GM19099 (cell line): ENCODE results near the gene ELOF1.

Experiments
- POLR2A ChIP-seq: IDR thresholded peaks from 3 replicates; pipeline ENCODE4 v1.6.1; 2011; ENCODE audit warnings: low read depth; ENCODE audit not compliant: insufficient read length; ENCODE audit errors: extremely low read depth

Gene ELOF1

DNA sequence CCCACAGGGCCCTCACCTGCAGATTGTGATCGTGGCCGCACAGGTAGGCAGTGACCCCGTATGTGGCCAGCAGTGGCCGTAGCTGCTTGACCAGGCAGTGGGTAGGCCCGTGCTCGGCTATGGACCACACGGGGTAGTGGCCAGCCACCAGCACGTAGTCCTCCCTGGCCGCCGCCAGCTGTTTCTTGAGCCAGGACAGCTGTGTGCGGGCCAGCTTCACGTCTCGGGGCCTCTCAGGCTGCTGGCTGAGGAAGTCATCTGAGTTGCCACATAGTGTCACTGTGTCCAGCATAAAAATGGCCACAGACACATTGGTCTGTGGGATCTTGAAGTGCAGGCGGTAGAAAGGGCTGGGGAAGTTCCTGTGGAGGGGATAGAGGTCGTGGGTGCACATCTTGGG lies 17.2 kb upstream of the ELOF1 start:
- TF ChIP-seq POLR2A, result no peak

DNA sequence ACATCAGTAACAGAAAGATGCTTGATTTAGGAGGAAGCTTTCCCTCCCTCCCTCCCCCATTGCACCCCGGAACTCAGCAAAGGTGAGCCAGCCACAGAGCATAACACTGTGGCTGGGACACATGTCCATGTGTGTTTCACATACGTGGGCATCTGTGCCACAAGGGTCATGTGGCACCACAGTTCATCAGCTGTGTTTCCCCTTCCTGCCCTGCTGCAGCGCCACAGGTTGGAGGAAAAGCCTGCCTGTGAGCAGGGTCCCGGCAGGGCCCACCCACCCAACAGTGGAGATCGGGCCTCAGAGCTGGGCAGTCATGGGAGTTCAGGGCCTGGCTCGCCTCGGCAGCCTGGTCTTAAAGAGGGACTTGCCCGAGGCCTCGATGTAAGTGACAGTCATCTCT lies 15.7 kb upstream of the ELOF1 start:
- TF ChIP-seq POLR2A, result no peak

DNA sequence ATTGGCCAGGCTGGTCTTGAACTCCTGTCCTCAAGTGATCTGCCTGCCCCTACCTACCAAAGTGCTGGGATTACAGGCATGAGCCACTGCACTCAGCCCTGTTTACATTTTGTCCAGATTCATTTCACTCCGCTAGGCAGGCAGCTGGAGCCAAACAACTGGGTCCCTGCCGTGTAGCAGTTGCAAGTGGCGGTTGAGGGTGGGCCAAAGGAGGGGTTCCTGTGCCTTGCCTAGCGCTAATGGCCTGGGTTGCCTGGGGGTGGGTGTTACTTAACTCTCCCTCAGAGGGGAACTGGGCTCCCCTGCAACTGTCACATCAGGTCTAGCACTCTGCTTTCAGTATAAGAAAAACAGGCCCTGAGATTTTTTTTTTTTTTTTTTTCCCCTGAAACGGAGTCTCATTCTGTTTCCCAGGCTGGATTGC lies 11.0 kb upstream of the ELOF1 start:
- TF ChIP-seq POLR2A, result no peak

DNA sequence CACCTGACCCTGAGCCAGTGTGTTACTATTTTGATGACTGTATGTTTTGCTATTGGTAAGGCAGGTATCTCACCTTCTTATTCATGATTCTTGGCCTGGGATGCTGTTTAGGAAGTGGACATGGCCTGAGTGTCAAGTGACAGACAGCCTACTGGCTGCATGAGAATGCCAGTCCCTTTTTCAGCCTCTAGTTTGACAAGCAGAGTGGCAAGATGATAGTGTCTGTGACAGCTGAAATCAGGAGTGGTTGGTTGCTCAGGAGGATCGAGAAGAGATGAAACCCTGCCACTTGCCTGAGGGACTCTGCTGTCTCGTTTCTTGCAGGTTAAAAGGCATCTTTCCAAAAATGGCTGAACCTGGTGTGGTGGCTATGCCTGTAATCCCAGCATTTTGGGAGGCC lies 7.1 kb upstream of the ELOF1 start:
- TF ChIP-seq POLR2A, result no peak

DNA sequence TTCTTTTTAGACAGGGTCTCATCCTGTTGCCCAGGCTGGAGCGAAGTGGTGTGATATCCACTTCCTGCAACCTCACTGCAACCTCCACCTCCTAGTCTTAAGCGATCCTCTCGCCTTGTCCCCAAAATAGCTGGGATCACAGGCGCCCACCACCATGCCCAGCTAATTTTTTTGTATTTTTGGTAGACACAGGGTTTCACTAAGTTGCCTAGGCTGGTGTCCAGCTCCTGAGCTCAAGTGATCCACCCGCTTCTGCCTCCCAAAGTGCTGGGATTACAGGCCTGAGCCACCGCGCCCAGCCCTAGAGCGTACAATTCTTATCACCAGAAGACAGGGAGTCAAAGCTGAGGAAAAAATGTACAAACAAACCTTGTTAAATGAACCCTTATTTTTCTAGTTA lies 4.5 kb upstream of the ELOF1 start:
- TF ChIP-seq POLR2A, result no peak

DNA sequence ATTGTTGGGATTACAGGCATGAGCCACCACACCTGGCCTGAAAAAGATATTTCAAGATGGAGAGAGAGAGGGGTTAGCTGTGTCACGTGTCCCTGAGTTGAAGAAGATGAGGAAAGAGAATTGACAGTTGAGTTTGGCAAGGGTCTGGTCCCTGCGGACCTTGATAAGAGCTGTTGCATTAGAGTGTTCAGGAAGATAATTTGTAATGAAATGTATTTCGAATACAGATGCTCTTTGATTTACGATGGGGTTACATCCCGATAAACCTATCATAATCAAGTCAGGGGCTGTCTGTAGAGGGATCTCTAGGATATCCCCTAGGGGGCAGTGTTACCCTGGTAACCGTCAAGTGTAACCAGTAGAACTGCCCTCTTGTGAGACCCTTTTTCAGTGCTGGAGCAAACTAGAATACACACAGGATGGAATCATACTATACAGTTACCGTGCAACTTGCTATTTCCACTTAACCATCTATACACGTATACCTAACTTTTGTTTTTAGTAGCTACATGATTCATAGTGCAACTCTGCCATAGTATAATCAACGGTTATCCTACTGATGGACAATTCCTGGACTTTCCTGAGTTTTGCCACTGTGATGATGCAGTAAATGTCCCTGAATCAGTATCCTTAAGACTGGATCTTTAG lies 1.5 kb upstream of the ELOF1 start:
- TF ChIP-seq POLR2A, result no peak

DNA sequence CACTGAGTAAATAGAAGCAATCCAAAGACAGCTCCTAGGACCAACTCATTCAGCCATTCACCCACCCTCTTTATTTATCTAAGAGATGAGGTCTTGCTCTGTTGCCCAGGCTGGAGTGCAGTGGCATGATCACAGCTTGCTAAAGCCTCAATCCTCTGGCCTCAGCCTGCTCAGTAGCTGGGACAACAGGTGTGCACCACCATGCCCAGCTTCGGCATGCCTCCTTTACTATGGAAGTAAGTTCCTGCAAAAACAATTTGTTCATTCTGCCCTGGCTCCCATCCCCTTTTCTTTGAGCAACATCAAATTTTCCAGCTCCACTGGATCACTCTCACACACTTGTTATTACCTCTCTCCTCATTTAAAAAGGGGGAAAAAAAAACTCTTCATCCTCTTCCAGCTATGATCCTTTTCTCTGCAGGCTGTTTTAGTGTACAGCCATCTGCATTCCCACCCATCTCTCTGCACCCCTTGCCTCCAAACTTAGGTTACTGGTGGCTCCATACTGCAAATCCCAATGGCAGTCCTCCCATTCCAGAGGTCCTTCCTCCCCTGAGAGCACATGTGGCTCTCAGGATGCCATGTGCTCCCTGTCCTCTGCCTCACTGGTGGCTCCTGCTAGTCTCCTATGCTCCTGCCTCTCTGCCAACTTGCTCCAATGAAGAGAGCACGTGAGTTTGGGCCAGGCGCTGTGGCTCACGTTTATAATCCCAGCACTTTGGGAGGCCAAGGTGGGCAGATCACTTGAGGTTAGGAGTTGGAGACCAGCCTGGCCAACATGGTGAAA lies 2.2 kb downstream of the ELOF1 start:
- TF ChIP-seq POLR2A, result no peak

DNA sequence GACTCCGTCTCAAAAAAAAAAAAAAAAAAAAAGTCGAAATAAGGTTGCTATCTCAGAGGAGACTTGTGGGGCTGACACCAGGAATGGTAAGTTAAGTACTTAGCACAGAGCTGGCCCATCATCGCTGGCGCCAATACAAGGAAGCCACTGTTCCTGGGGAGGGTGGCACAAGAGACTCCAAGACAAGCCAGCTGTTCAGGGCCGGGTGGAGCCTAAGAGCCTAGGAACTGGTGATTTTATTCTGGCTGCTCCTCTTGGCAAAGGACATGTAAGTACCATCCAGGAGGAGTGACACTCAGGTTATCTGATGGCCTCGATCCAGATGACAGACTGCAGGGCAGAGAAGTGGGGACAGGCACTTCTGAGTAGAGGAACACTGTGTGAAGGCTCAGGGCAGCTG lies 3.8 kb downstream of the ELOF1 start:
- no peak for TF ChIP-seq POLR2A

DNA sequence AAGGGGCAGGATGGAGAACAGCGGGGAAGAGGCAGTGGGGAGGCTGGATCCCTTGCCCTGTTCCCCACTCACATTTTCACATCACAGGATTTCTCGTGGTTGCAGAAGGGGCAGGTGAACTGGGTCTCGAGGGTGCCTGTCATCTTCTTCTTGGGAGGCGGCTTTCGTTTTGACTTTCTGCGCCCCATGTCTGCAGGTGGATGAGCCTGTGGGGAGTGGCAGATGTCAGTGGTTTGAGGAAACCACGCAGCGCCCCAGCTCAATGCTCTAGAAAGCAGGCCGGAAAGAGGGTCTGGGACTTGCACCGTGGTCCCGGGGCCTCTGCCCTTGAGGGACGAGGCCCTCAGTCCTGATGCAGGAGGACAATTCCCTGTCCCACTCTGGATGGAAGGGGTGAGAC lies 4.9 kb downstream of the ELOF1 start:
- TF ChIP-seq POLR2A, result no peak

DNA sequence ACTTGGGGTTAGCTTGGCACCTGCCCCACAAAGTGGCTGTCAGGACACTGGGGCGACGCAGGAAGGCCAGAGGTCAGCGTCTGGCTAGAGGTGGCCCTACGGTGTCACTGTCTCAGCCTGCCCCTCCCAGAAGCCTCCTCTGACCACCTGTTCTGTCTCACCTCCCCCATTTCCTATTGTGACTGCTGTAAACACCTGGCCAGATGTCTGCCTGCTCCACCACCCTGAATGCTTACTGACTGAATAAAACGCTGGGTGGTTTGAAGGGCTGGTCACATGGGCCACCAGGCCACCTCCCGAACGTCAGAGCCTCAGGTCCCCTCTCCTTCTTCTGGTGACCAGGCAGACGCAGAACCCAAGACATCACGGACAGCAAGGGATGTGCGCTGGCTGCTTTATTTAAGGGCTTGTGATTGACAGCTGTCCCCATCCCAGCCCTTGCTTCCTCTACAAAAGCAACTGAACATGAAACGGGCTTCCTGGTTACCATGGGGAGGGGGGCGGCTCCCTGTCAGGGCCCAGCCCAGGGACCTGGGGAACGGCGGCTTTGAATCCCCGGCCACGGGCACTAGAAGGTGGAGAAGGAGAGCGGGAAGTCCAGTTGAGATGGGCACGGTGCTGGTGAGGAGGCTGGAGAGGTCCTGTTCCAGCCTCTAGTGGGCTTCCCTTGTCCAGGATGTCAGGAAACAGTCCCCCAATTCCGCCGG lies 6.2 kb downstream of the ELOF1 start:
- no peak for TF ChIP-seq POLR2A

DNA sequence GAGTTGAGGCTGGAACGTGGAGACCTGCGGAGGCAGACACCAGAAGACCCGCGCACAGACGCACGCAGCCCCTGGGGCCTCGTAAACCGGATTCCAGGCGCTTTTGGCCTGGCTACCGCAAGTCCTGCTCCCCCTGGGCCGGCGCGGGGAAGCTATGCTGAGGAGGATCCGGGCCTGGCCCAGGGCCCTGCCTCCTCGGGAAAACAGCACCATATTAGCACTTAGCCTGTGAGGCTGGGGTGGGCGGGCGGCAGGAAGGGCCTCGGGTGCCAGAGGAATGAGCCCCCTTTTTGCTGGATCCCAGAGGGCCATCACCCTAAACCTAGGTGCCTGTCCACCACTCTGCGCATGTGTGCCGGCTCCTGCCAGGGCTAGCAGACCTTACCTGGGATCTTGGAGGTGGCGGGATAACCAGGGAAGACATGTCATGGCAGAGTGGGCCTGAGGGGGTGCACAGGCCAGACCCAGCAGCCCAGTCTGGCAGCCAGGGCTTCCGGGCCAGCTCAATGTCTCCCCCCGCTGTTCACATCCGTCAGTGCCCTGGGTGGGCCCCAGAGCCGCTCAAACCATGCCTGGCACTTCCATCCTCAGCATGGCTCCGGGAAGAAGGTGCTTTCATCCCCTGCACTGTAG lies 7.3 kb downstream of the ELOF1 start:
- TF ChIP-seq POLR2A, result no peak

DNA sequence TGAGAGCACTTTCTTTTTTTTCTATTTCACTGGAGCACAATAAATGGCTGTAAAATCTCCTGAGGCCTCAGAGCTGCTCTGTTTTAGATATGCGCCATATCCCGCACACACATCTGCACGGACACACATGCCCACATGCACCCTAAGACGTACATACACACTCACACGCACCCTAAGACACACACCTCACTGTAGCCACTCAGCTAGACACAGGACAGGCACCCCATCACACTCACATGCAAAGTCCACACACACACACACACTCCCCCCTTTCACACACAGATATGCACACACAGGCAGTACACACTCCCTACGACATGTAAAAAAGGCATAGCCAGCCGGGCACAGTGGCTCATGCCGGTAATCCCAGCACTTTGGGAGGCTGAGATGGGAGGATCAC lies 8.8 kb downstream of the ELOF1 start:
- no peak for TF ChIP-seq POLR2A

DNA sequence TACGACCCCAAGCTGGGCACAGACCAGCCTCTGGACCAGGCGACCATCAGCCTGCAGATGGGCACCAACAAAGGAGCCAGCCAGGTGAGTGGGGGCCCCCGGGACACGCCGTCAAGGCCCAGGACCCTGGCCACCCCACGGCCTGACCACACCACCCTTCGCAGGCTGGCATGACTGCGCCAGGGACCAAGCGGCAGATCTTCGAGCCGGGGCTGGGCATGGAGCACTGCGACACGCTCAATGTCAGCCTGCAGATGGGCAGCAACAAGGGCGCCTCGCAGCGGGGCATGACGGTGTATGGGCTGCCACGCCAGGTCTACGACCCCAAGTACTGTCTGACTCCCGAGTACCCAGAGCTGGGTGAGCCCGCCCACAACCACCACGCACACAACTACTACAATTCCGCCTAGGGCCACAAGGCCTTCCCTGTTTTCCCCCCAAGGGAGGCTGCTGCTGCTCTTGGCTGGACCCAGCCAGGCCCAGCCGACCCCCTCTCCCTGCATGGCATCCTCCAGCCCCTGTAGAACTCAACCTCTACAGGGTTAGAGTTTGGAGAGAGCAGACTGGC lies 9.6 kb downstream of the ELOF1 start:
- no peak for TF ChIP-seq POLR2A

DNA sequence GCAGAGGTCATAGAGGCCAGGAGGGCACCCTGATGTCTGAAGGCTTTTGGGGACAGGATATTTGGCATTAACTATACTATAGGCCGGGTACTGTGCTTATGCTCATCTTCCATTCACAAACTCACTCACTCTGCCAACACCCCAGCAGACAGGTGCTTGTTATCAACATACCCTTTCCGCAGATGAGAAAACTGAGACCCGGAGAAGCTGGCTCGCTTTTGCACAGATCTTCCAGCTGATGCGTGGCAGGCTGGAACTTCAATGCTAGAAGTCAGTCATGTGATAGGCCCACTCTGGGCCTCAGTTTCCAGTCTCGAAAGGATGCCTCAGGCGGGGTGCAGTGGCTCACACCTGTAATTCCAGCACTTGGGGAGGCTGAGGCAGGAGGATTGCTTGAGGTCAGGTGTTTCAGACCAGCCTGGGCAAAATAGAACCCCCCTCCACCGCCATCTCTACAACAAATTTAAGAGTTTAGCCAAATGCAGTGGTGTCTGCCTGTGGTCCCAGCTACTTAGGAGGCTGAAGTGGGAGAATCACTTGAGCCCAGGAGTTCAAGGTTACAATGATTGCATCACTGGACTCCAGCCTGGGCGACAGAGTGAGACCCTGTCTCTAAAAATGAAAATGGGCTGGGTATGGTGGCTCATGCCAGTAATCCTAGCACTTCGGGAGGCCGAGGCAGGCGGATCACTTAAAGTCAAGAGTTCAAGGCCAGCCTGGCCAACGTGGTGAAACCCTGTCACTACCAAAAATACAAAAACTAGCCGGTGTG lies 10.9 kb downstream of the ELOF1 start:
- TF ChIP-seq POLR2A, result no peak

DNA sequence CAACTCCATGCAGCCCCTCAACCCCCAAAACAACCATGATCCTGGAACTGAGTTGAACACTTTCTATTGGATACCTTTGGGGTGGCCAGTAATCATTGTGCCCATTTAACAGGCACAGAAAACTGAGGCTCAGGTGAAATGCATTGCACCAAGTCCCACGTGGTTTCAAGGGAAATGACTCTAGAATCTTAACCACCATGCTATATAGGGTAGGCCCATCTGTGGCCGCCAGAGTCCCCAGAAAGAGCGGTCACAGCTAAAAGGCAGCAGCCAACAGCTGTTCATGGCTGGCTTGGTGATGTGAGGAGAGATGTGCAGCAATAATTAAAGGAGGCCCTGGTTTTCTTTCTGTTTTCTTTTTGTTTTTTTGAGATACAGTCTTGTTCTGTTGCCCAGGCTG lies 17.8 kb downstream of the ELOF1 start:
- no peak for TF ChIP-seq POLR2A

DNA sequence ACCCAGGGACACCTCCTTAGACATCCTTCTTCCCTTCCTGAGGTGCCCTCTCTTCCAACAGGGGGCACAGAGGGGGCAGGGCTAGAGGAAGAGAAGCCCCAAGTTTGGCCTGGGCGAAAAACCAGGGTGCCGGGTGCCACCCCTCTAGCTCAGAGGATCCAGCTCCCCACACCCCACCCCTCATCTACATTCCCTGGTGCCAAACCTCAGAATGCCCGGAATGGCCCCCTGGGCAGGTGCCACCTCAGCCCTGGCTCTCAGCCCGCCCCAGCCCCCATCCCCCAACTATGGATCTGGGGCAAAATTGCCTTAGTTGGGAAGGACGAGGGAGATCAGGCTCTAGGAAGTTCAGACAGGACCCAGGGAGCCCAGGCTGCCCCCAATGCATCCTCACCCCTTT lies 18.4 kb downstream of the ELOF1 start:
- no peak for TF ChIP-seq POLR2A
